ENCODE measurements around the gene RASSF1. TPM values are rescaled to one million over a fixed set of nuclear protein-coding genes. Genes with fewer than 3 reads are reported as not detected.

Gene RASSF1
- total and polyA plus RNA-seq, 2 of the 13 experiments (the other 11 are each of a cell fraction or from before 2014, with no cell fraction given) = 10.2 to 27.5 TPM

GRCh38 chr3:50321336-50322114, 19.1 kb downstream of the RASSF1 start (continued):
- TF ChIP-seq ZMAT5 (CRISPR knock-in tag; IDR thresholded peaks at IDR 0.05; ENCODE audit: borderline replicate concordance, low read depth) = no peak
- TF ChIP-seq SNRNP70 (IDR thresholded peaks at IDR 0.05; ENCODE audit: low read depth, low read length) = no peak
- TF ChIP-seq ZNF777 (CRISPR knock-in tag; IDR thresholded peaks at IDR 0.05) = peak; percentile 95
- peak; percentile 57 for TF ChIP-seq ZSCAN21 (CRISPR knock-in tag; IDR thresholded peaks at IDR 0.05; ENCODE audit: borderline replicate concordance)
- TF ChIP-seq ZNF549 (CRISPR knock-in tag; IDR thresholded peaks at IDR 0.05) = no peak
- peak; percentile 53; the same call in 1 of the 2 replicates for TF ChIP-seq ZNF574 (CRISPR knock-in tag; IDR thresholded peaks at IDR 0.05)
- peak; percentile 6; the same call in 1 of the 2 replicates for TF ChIP-seq ZNF143 (CRISPR knock-in tag; IDR thresholded peaks at IDR 0.05)
- peak; percentile 73; the same call in 1 of the 2 replicates for TF ChIP-seq SIN3A (IDR thresholded peaks at IDR 0.05; ENCODE audit: borderline replicate concordance, low read depth, low read length)
- TF ChIP-seq MED13 (CRISPR knock-in tag; IDR thresholded peaks at IDR 0.05) = peak; percentile 23; the same call in 1 of the 2 replicates
- TF ChIP-seq ZNF484 (CRISPR knock-in tag; IDR thresholded peaks at IDR 0.05; ENCODE audit: borderline replicate concordance, low read depth) = no peak
- no peak for TF ChIP-seq SOX6 (IDR thresholded peaks at IDR 0.05)
- peak; percentile 74 for TF ChIP-seq SOX6 (CRISPR knock-in tag; IDR thresholded peaks at IDR 0.05)
- TF ChIP-seq ELF1 (CRISPR knock-in tag; IDR thresholded peaks at IDR 0.05) = no peak; the same call in 1 of the 2 replicates
- TF ChIP-seq ATF7-NPFF (CRISPR knock-in tag; IDR thresholded peaks at IDR 0.05; ENCODE audit: low read depth) = peak; percentile 56; the same call in 1 of the 2 replicates
- TF ChIP-seq BRF2 (CRISPR knock-in tag; IDR thresholded peaks at IDR 0.05) = 0 out of 2 replicates have a peak, but pooled peaks have one; percentile 3
- TF ChIP-seq MED1 (CRISPR knock-in tag; IDR thresholded peaks at IDR 0.05) = peak; percentile 66
- TF ChIP-seq U2AF1 (optimal IDR thresholded peaks at IDR 0.05; ENCODE audit: low read depth, low read length) = peak; percentile 76
- peak; percentile 59; the same call in 1 of the 2 replicates for TF ChIP-seq ZMYM2 (CRISPR knock-in tag; IDR thresholded peaks at IDR 0.05)
- TF ChIP-seq SAP130 (CRISPR knock-in tag; IDR thresholded peaks at IDR 0.05; ENCODE audit: low read depth) = peak; percentile 58; the same call in 1 of the 2 replicates
- peak; percentile 84 for TF ChIP-seq RXRA (CRISPR knock-in tag; IDR thresholded peaks at IDR 0.05)
- TF ChIP-seq CAMTA2 (CRISPR knock-in tag; IDR thresholded peaks at IDR 0.05; ENCODE audit: borderline replicate concordance) = 0 out of 2 replicates have a peak, but pooled peaks have one; percentile 18
- no peak for TF ChIP-seq NFIB (CRISPR knock-in tag; IDR thresholded peaks at IDR 0.05; ENCODE audit: borderline replicate concordance)
- TF ChIP-seq TAF1 (CRISPR knock-in tag; IDR thresholded peaks at IDR 0.05) = 0 out of 2 replicates have a peak, but pooled peaks have one; percentile 4
- peak; percentile 74 for TF ChIP-seq ZNF746 (CRISPR knock-in tag; IDR thresholded peaks at IDR 0.05)
- TF ChIP-seq MXD4 (CRISPR knock-in tag; IDR thresholded peaks at IDR 0.05) = 0 out of 2 replicates have a peak, but pooled peaks have one; percentile 7
- peak; percentile 17; the same call in 1 of the 2 replicates for TF ChIP-seq MEIS1 (CRISPR knock-in tag; IDR thresholded peaks at IDR 0.05; ENCODE audit: borderline replicate concordance)
- peak; percentile 92 for TF ChIP-seq ASH2L (IDR thresholded peaks at IDR 0.05; ENCODE audit: insufficient read length, low read depth, low read length)
